Smooth muscle cell (in vitro differentiated cells): Measurements from ENCODE around the gene FSTL5. TPM values are rescaled to one million over a fixed set of nuclear protein-coding genes. Genes with fewer than 3 reads are reported as not detected.

Source experiments
- DNase-seq: peaks from one replicate; lab custom pipeline; 2025; ENCODE audit not compliant: unreplicated experiment; lab: John Stamatoyannopoulos, UW
- H2AFZ ChIP-seq: fragments of 200-600 bp; sonication (generic); 2 replicates; pipeline ENCODE4 v1.6.0; 2016; ENCODE audit warnings: antibody characterized with exemption, low read depth, mild to moderate bottlenecking
- H3F3A ChIP-seq: fragments of 200-600 bp; sonication (generic); 2 replicates; pipeline ENCODE4 v1.6.0; 2017; ENCODE audit warnings: antibody characterized with exemption, low read depth
- H3K27ac ChIP-seq: fragments of 200-600 bp; sonication (generic); 2 replicates; pipeline ENCODE4 v1.5.1; 2016; ENCODE audit warnings: low read depth, mild to moderate bottlenecking
- H3K27me3 ChIP-seq: fragments of 200-600 bp; sonication (generic); 2 replicates; pipeline ENCODE4 v1.6.1; 2016; ENCODE audit warnings: low read depth, mild to moderate bottlenecking
- H3K36me3 ChIP-seq: fragments of 200-600 bp; sonication (generic); 2 replicates; pipeline ENCODE4 v1.5.1; 2016; ENCODE audit warnings: low read depth
- H3K4me1 ChIP-seq: fragments of 200-600 bp; sonication (generic); 2 replicates; pipeline ENCODE4 v1.5.1; 2016; ENCODE audit warnings: low read depth
- H3K4me2 ChIP-seq: fragments of 200-600 bp; sonication (generic); 2 replicates; pipeline ENCODE4 v1.6.0; 2016; ENCODE audit warnings: mild to moderate bottlenecking
- H3K4me3 ChIP-seq: fragments of 200-600 bp; sonication (generic); 2 replicates; pipeline ENCODE4 v1.5.1; 2016; ENCODE audit warnings: mild to moderate bottlenecking
- H3K79me2 ChIP-seq: fragments of 200-600 bp; sonication (generic); 2 replicates; pipeline ENCODE4 v1.6.0; 2016; ENCODE audit warnings: low read depth, mild to moderate bottlenecking
- H3K9ac ChIP-seq: fragments of 200-600 bp; sonication (generic); 2 replicates; pipeline ENCODE4 v1.6.0; 2016; ENCODE audit warnings: low read depth
- H3K9me3 ChIP-seq: fragments of 200-600 bp; sonication (generic); replicated peaks from 2 replicates; pipeline ENCODE4 v1.5.1; 2016; ENCODE audit warnings: low read depth
- H4K20me1 ChIP-seq: fragments of 200-600 bp; sonication (generic); 2 replicates; pipeline ENCODE4 v1.6.0; 2016; ENCODE audit warnings: low read depth
- WGBS: methylation state at CpG from one replicate; pipeline ENCODE4 v1.1.7; 2016; ENCODE audit warnings: low lambda C conversion rate; 5-methylcytosine and 5-hydroxymethylcytosine counted together
- polyA plus RNA-seq: library from polyadenylated mRNA; unstranded; fragments of >200 nt; fragmentation: Nextera tagmentation; extraction: Ambion mirVana; gene quantifications from 2 replicates; pipeline ENCODE4 v1.2.1, GENCODE V29; 2016
- total RNA-seq: library from RNA; depleted of rRNA; stranded (reverse); fragments of >200 nt; gene quantifications from 2 replicates; pipeline ENCODE4 v1.2.3, GENCODE V29; 2014
- TF ChIP-seq, protein P1 (sequence below): fragments of 200-600 bp; sonication (generic); IDR thresholded peaks from 2 replicates; pipeline ENCODE4 v1.5.1; 2017; ENCODE audit warnings: borderline replicate concordance, mild to moderate bottlenecking, antibody characterized with exemption; ENCODE audit not compliant: insufficient read depth, poor library complexity, severe bottlenecking

FSTL5 gene
- total and polyA plus RNA-seq, 2 experiments from 2014 or later: 0.04 TPM; not detected in 1

- WGBS: 85% methylated on average over 3 of the region's 3 CpGs
- TF ChIP-seq, protein P1, sequence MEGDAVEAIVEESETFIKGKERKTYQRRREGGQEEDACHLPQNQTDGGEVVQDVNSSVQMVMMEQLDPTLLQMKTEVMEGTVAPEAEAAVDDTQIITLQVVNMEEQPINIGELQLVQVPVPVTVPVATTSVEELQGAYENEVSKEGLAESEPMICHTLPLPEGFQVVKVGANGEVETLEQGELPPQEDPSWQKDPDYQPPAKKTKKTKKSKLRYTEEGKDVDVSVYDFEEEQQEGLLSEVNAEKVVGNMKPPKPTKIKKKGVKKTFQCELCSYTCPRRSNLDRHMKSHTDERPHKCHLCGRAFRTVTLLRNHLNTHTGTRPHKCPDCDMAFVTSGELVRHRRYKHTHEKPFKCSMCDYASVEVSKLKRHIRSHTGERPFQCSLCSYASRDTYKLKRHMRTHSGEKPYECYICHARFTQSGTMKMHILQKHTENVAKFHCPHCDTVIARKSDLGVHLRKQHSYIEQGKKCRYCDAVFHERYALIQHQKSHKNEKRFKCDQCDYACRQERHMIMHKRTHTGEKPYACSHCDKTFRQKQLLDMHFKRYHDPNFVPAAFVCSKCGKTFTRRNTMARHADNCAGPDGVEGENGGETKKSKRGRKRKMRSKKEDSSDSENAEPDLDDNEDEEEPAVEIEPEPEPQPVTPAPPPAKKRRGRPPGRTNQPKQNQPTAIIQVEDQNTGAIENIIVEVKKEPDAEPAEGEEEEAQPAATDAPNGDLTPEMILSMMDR: no peak
- no peaks in the 10 kb centered on the region for H3K36me3 ChIP-seq
- H4K20me1 ChIP-seq: no peaks in the 10 kb centered on the region
- H3K4me3 ChIP-seq: no peak overlapping the region
- H3F3A ChIP-seq: no peaks in the 10 kb centered on the region
- H3K27me3 ChIP-seq: no peaks in the 10 kb centered on the region
- H3K4me1 ChIP-seq: no peaks in the 10 kb centered on the region
- DNase-seq: no peak
- H2AFZ ChIP-seq: no peak overlapping the region
- no peak overlapping the region for H3K4me2 ChIP-seq
- H3K9me3 ChIP-seq: no peaks in the 10 kb centered on the region
- H3K9ac ChIP-seq: no peak overlapping the region
- no peak overlapping the region for H3K27ac ChIP-seq
- no peaks in the 10 kb centered on the region for H3K79me2 ChIP-seq
Measured at GRCh38 chr4:161505141-161505540, 658.7 kb downstream of the FSTL5 start.

DNA sequence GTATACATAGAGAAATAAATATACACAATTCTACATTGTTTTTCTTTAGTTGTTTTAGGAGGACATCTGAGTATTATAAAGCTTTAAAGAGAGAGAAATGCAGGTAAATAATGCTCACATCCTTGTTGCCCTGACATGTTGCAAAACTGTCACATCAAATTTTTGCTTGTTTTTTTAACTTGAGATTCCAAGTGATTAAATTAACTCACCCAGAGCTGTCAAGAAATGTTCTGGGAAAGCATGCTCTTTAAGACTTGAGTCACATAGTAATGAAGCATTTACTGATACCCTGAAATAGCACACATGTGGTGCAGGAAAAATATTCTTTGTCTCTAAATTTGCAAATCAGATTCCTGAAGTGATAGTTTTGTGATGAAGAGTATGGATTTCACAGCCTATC is 665.6 kb downstream of the FSTL5 start:
- H3K9me3 ChIP-seq: no peaks in the 10 kb centered on the region
- no peaks in the 10 kb centered on the region for H4K20me1 ChIP-seq
- H3K27me3 ChIP-seq: no peaks in the 10 kb centered on the region
- peak overlapping the region; percentile 62 for H2AFZ ChIP-seq
- H3F3A ChIP-seq: no peaks in the 10 kb centered on the region
- no peak overlapping the region for H3K4me3 ChIP-seq
- H3K4me2 ChIP-seq: peak overlapping the region; percentile 13
- H3K36me3 ChIP-seq: no peaks in the 10 kb centered on the region
- TF ChIP-seq, protein P1: no peak
- no peak for DNase-seq
- H3K79me2 ChIP-seq: no peaks in the 10 kb centered on the region
- H3K4me1 ChIP-seq: no peaks in the 10 kb centered on the region
- no peak overlapping the region for H3K9ac ChIP-seq
- H3K27ac ChIP-seq: no peak overlapping the region

- no peak for DNase-seq
- Histone ChIP-seq H3K4me3 (no peak overlapping the region), H3K9me3 (no peaks in the 10 kb centered on the region), H2AFZ (no peak overlapping the region), H4K20me1 (no peaks in the 10 kb centered on the region), H3K9ac (no peak overlapping the region), H3K79me2 (no peaks in the 10 kb centered on the region), H3K27ac (no peak overlapping the region), H3K4me2 (no peak overlapping the region), H3K4me1 (no peaks in the 10 kb centered on the region), H3K27me3 (no peaks in the 10 kb centered on the region), H3K36me3 (no peaks in the 10 kb centered on the region), H3F3A (no peaks in the 10 kb centered on the region)
- WGBS: 68% methylated on average over 1 of the region's 1 CpG
- TF ChIP-seq, protein P1: no peak
Measured at GRCh38 chr4:161486461-161486860, 677.3 kb downstream of the FSTL5 start.

- H4K20me1 ChIP-seq: no peaks in the 10 kb centered on the region
- no peak overlapping the region for H3K4me2 ChIP-seq
- no peaks in the 10 kb centered on the region for H3K36me3 ChIP-seq
- H3K79me2 ChIP-seq: no peaks in the 10 kb centered on the region
- no peaks in the 10 kb centered on the region for H3F3A ChIP-seq
- TF ChIP-seq, protein P1: no peak
- 82% methylated on average over 4 of the region's 4 CpGs for WGBS
- no peaks in the 10 kb centered on the region for H3K27me3 ChIP-seq
- H3K4me1 ChIP-seq: no peaks in the 10 kb centered on the region
- H3K27ac ChIP-seq: no peak overlapping the region
- peak overlapping the region; percentile 57 for H2AFZ ChIP-seq
- no peak overlapping the region for H3K4me3 ChIP-seq
- H3K9ac ChIP-seq: no peak overlapping the region
- H3K9me3 ChIP-seq: no peaks in the 10 kb centered on the region
- DNase-seq: no peak
Measured at GRCh38 chr4:161466316-161466715, 697.5 kb downstream of the FSTL5 start.
